ENCODE measurements around the gene CDKN2AIPNL.
"Not testable (repeated sequence)": the region's sequence is repeated elsewhere in the genome, so short reads cannot be mapped to it uniquely, and the experiment has no call there.

The CDKN2AIPNL gene

GRCh38 chr5:134437847-134438581 is 26.3 kb upstream of the CDKN2AIPNL start:
- no peak for DNase-seq

GRCh38 chr5:134437340-134437846 is 25.7 kb upstream of the CDKN2AIPNL start:
- DNase-seq = no peak

- DNase-seq = peak; percentile 60
Measured at GRCh38 chr5:134436523-134437339, 25.1 kb upstream of the CDKN2AIPNL start.

- DNase-seq = no peak
Measured at GRCh38 chr5:134435560-134435959, 23.9 kb upstream of the CDKN2AIPNL start.

GRCh38 chr5:134432677-134433359 is 21.1 kb upstream of the CDKN2AIPNL start:
- DNase-seq = no peak

- no peak for DNase-seq
Measured at GRCh38 chr5:134432174-134432573, 20.5 kb upstream of the CDKN2AIPNL start.

GRCh38 chr5:134430001-134430569 is 18.4 kb upstream of the CDKN2AIPNL start:
- DNase-seq = no peak

- no peak for DNase-seq
Measured at GRCh38 chr5:134427540-134428041, 15.9 kb upstream of the CDKN2AIPNL start.

GRCh38 chr5:134426361-134426760 is 14.7 kb upstream of the CDKN2AIPNL start:
- DNase-seq = no peak

GRCh38 chr5:134423376-134423775 is 11.7 kb upstream of the CDKN2AIPNL start:
- DNase-seq = no peak

- DNase-seq = no peak
Measured at GRCh38 chr5:134422791-134423365, 11.2 kb upstream of the CDKN2AIPNL start.

GRCh38 chr5:134421038-134421437 is 9.4 kb upstream of the CDKN2AIPNL start:
- DNase-seq = not testable (repeated sequence)

GRCh38 chr5:134420343-134420742 is 8.7 kb upstream of the CDKN2AIPNL start:
- DNase-seq = no peak

GRCh38 chr5:134418958-134419357 is 7.3 kb upstream of the CDKN2AIPNL start:
- no peak for DNase-seq

- no peak for DNase-seq
Measured at GRCh38 chr5:134417707-134418106, 6.0 kb upstream of the CDKN2AIPNL start.

GRCh38 chr5:134413046-134413445 is 1.4 kb upstream of the CDKN2AIPNL start:
- DNase-seq = no peak

- no peak for DNase-seq
Measured at GRCh38 chr5:134411228-134411545, 494 bp downstream of the CDKN2AIPNL start.

GRCh38 chr5:134410822-134411221 is 859 bp downstream of the CDKN2AIPNL start:
- DNase-seq = no peak

GRCh38 chr5:134409321-134409720 is 2.4 kb downstream of the CDKN2AIPNL start:
- no peak for DNase-seq

GRCh38 chr5:134406390-134406789 is 5.3 kb downstream of the CDKN2AIPNL start:
- DNase-seq = no peak

GRCh38 chr5:134403951-134404350 is 7.7 kb downstream of the CDKN2AIPNL start:
- DNase-seq = no peak

GRCh38 chr5:134398609-134399155 is 13.0 kb downstream of the CDKN2AIPNL start:
- no peak for DNase-seq
